IPS-18c (cell line): ENCODE results near the gene ADISSP.
A peak's percentile ranks its signal among the peaks of the same experiment; 100 is the strongest.

Experiments used
- H3K4me3 ChIP-seq: 2 replicates; pipeline ENCODE4 v1.7.0; 2013; ENCODE audit warnings: low read depth, mild to moderate bottlenecking, low read length, moderate library complexity; ENCODE audit not compliant: insufficient read depth
- H3K9me3 ChIP-seq: one replicate; pipeline ENCODE4 v1.6.1; 2013; ENCODE audit warnings: mild to moderate bottlenecking, low read length, moderate library complexity; ENCODE audit not compliant: control insufficient read depth, insufficient read depth

The ADISSP gene

DNA sequence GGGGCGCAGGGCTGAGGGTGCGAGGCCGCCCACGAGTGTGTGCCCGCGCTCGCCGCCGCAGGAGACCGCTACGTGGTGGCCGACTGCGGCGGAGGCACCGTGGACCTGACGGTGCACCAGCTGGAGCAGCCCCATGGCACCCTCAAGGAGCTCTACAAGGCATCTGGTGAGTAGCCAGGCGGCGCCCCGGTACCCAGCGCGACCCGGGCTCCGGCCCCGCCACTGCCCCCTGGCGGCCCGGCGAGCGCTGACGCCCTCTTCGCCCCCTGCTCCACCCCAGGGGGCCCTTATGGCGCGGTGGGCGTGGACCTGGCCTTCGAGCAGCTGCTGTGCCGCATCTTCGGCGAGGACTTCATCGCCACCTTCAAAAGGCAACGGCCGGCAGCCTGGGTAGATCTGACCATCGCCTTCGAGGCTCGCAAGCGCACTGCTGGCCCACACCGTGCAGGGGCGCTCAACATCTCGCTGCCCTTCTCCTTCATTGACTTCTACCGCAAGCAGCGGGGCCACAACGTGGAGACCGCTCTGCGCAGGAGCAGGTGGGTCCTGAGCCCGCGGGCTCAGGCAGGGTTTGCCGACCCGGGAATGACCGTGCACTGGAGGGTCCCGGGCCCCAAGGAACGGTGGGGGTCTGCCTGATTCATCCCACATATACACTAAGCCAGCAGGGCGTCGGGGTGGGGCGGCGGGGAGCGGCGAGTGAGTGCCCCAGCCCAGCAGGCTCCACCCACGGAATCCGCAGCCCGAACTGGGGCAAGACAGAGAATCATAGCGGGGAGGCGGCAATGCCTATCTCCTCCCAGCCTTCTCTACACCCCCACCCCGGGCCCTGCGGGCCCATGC lies 17.6 kb downstream of the ADISSP start:
- H3K9me3 ChIP-seq = peaks cover 2% of the 10 kb centered on the region
- H3K4me3 ChIP-seq = peak overlapping the region; percentile 57

DNA sequence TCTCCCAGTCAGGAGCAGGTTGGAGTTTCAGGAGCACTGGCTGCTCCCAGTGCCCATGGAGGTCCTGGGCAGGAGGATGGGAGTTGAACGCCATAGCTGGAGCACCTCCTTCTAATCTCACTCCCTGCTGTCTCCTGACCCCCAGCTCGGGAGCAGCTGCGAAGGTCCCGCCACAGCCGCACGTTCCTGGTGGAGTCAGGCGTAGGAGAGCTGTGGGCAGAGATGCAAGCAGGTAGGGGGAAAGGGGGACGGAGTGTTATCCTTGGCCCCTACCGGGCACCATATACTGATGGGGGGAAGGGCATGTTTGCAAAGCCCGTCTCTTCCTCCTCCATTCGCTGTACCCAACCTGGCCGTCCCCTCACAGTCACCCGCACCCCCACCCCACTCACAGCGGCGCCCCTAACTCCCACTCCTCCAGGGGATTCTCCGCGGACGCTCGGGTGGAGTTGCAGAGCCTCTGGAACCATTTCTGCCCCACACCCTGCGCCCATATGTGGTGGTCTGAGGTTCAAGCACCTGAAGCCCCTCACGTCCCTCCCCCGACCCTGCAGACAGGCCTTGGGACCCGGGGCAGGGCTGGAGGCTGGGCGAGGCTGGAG lies 18.4 kb downstream of the ADISSP start:
- peak overlapping the region; percentile 57 for H3K4me3 ChIP-seq
- peaks cover 2% of the 10 kb centered on the region for H3K9me3 ChIP-seq

DNA sequence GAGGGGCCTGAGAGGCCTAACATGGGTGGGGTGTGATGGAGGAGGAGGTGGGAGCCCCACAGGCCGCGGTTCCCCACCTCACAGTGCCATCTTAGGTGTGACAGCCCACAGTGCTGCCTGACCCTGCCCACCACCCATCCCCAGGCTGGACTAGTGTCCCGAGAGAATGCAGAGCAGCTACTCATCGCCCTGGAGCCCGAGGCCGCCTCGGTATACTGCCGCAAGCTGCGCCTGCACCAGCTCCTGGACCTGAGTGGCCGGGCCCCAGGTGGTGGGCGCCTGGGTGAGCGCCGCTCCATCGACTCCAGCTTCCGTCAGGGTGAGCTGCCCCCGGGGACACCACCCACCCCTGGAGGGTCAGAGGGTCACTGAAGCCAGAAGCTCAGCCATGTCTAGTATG lies 19.5 kb downstream of the ADISSP start:
- H3K4me3 ChIP-seq = no peak overlapping the region
- peaks cover 2% of the 10 kb centered on the region for H3K9me3 ChIP-seq

DNA sequence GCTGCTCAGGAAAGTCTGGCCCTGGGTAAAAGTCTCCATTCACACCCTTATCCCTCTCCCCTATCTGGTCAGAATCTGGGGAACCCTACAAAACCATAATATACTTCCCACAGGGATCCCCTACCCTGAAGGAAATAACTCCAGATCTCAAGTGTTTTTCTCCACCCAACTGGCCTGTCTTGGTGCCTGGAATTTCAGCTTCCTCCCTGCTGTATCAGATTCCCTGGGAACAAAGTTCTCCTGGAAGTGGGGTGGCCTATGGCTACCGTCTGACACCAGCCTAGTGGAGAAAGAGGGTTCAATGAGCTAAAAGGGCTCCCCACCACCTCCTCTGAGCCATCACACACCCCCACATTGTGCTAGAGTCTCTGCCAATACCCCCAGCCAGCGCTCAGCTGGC lies 20.1 kb downstream of the ADISSP start:
- no peak overlapping the region for H3K4me3 ChIP-seq
- peaks cover 3% of the 10 kb centered on the region for H3K9me3 ChIP-seq

DNA sequence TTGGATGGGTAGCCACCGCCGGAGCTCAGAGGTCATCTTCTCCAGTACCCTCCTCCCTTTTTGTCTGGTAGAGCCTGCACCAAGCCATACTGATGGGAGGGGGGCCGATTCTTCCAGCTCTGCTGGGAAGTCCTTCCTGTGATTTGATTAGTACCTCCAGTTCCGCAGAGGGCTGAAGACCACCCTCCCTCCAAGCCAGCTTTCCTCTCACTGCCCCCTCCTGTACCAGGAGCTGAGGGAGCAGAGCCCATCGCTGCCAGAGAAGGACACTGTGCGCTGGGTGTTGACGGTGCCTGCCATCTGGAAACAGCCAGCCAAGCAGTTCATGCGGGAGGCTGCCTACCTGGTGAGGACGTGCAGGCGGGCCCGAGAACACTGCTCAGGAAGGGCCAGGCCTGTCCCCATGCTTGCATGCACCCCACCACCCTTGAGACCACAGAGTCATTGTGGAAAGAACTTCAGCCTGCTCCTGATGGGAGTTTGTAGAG lies 21.8 kb downstream of the ADISSP start:
- Histone ChIP-seq H3K4me3 (peak overlapping the region; percentile 44), H3K9me3 (peaks cover 2% of the 10 kb centered on the region)

DNA sequence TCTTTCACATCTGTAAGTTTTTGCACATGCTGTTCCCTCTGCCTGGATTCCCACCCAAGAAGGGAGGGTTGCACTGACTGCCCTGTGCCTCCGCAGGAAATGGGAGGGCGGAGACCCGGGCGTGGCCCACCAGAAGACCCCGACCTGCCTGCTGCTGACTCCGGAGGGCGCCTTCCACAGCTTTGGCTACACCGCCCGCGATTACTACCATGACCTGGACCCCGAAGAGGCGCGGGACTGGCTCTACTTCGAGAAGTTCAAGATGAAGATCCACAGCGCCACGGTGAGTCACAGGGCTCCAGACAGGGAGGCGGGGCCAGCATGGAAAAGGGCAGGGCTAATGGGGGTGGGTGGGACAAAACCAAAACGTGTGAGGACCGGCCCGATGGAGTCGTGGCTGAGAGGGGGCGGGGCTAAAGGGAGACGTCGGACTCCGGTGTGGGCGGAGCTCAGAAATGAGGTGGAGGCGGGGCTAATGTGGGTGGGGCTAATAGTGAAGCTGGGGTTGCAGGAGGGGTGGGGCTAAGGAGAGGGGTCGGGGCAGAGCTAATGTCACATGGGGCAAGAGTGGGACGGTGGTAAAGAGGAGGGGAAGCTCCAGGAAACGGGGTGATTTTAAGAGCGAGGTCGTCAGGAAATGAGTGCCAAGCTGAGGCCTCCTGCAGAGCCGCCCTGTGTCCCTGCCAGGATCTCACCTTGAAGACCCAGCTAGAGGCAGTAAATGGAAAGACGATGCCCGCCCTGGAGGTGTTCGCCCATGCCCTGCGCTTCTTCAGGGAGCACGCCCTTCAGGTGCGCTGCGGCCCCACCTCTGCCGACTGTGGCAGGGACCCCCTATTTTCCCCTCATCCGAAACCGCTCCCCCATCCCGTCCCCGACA lies 22.5 kb downstream of the ADISSP start:
- Histone ChIP-seq H3K9me3 (peaks cover 2% of the 10 kb centered on the region), H3K4me3 (peak overlapping the region; percentile 69)

DNA sequence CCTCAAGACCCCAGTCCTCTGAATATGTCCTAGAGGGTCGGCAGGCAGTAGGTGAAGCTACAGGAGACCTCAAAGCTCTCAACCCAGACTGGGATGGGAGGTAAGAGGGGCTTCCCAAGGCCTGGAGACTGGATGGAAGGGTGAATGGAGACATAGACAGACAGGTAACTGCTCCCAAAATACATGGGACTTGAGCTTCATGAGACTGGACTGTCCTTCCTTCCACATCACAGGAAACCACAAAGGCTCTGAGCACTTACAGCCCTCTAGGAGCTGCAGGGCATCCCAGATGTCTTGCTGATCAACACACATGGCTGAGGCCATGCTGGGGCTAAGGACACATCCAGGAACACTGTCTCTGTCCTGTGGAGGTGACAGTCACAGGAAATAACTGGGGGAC lies 23.5 kb downstream of the ADISSP start:
- no peak overlapping the region for H3K4me3 ChIP-seq
- H3K9me3 ChIP-seq = peaks cover 2% of the 10 kb centered on the region

DNA sequence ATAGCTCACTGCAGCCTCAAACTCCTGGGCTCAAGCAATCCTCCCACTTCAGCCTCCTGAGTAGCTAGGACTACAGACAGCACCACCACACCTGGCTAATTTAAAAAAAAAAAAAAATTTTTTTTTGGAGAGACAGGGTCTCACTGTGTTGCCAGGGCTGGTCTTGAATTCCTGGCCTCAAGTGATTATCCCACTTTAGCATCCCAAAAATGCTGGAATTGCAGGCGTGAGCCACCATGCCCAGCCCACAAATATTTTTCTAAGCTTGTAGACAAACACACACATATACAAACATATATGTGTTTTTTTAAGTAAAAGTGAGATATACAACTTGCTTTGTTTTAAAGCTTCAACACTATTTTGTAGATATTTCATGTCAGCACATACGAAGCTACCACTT lies 24.3 kb downstream of the ADISSP start:
- peaks cover 2% of the 10 kb centered on the region for H3K9me3 ChIP-seq
- no peak overlapping the region for H3K4me3 ChIP-seq

DNA sequence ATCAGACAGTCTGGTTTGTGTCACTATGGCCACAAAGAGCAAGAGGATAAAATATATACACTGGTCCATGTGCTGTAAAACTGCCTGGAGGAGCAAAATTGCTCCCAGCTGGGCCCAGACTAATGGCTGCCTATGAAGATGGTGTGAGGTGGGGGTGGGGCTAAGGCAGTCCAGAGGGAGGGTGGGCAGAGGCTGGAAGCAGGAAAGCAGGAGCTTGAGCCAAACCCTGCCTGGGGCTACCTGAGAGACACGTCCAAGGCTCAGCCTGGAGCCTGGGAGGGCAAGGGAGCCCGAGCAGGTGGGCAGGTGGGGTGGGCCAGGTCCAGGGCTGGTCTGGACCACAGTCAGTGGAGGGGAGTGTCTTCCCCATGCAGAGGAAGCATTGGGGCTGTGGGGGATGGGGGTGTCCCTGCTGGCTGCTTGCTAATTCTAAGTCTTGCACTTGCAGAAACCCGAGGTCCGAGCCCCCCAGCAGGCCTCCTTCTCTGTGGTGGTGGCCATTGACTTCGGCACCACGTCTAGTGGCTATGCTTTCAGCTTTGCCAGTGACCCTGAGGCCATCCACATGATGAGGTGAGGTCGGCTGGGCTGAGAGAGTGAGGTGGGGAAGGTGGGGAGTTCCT lies 25.6 kb downstream of the ADISSP start:
- peaks cover 2% of the 10 kb centered on the region for H3K9me3 ChIP-seq
- H3K4me3 ChIP-seq = no peak overlapping the region

DNA sequence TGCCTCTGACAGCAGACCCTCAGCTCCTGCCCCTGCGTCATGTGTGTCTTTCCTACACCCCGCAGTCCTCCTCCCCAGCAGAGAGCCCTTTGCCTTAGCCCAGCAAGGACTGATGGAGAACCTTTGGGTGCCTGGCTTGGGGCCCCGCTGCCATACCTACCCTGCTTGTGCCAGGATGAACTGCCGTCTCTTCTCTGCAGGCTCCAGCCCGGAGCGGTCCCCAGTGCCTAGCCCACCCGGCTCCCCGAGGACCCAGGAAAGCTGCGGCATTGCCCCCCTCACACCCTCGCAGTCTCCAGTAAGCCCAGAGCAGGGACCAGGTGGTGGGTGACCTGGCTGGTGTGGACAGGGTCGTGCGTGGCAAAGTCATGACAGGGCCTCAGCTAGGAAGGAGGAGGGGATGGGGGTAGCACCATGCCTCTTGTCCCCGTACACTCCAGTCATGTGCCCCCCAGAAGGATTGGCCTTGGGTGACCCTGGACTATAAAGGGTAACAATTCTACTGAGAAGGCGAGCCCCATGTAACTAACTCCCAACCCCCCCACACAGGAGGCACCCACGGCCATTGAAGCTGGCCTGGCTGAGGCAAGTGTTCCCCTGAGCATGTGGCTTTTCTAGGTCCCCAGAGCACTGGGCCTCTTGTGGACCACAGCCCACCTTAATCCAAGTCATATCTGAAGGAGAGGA lies 26.8 kb downstream of the ADISSP start:
- Histone ChIP-seq H3K4me3 (no peak overlapping the region), H3K9me3 (peaks cover 2% of the 10 kb centered on the region)

DNA sequence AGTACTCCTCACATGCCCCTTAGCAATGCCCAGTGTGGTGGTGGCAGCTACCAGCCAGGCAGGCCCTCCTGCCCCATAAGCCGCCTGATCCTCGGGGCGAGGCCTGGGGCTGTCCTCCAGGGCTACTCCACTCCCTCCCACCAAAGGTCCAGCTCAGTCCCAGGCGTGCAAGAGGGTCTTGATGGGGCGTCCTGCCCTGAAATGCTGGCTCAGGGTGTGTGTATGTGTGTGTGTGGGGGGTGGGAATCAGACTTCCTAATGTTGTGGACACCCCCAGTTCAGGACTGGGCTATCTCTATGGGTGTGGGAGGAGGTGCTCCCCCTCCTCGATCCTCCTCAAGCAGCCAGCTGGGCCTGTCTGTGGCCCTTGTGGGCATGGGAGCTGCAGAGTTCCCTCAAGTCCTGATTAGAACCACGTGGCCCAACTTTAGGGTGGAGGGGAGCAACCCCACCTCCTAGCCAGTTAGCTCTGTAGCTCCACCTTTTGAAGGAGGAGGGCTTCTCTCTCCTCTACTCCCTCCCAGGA lies 27.6 kb downstream of the ADISSP start:
- no peak overlapping the region for H3K4me3 ChIP-seq
- peaks cover 2% of the 10 kb centered on the region for H3K9me3 ChIP-seq

DNA sequence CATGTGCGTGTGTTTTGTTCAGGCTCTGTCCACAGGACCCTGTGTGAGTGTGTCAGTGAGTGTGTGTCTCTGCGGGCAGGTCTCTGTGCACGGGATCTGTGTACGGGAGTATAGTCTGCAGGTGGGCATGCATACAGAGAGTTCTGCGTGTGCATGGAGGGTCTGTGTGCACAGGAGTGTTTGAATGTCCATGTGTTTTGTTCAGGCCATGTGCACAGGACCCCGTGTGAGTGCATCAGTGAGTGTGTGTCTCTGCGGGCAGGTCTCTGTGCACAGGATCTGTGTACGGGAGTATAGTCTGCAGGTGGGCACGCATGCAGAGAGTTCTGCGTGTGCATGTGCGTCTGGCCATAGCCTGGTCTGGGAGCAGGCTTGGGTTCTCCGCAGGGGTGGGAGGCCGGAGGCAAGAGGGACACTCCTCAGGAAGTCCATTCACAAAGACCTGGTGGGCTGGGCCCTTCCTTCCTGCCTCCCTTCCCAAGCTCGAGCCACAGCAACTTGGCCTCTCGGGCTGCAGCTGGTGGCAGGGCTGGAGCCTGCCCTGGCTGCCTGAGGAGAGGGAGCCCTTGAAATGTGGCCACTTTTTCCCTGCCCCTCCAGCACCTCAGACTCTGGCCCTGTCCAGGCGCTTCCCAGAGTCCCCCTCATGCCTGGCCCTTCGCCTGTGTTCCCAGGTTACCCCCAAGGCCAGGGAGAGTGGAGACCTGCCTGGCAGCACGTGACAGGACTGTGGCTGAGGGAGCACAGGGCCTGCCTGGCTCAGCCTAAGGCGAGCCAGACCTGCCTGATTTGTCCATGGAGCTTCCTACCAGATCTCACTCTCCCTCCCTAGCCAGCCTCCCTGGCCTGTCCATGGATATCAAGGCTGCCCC lies 28.3 kb downstream of the ADISSP start:
- no peak overlapping the region for H3K4me3 ChIP-seq
- peaks cover 2% of the 10 kb centered on the region for H3K9me3 ChIP-seq

DNA sequence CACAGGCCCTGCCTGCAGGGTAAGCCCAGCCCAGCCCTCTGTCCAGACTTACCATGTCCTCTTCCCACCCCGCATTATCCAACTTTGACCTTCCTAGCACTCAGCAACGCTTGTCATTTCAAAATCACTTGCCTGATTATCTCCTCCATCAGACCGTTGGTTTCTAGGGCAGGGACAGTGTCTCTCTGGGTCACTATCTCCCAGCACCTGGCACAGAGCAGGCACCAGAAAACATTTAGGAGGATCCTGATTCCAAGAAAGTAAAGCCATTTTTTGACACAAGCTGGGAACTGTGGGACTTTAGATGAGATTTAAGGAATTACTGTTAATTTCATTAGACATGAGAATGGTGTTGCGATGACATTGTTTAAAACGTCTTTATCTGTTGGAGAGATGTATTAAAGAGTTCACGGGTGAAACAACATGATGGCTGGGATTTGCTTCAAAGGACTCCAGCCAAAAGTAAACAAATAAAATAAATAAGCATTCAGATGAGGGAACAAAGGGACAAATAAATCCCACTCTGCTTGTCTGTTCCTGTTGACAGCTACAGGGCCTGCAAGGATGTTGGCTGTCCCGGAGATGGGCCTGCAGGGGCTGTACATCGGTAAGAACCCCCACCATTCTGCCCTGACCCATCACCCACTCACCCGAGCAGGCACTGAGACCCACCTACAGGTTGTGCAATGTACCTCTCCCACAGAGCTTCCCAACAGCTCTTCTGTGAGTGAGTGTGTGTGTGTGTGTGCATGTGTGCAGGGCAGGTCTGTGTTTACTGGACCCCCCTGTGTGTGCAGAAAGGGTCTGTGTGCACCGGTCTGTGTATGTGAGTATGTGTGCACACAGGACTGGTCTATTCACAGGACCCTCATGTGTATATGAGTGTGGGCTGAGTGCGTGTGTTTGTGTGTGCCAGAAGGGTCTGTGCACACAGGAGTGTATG lies 29.2 kb downstream of the ADISSP start:
- Histone ChIP-seq H3K9me3 (peaks cover 2% of the 10 kb centered on the region), H3K4me3 (no peak overlapping the region)

DNA sequence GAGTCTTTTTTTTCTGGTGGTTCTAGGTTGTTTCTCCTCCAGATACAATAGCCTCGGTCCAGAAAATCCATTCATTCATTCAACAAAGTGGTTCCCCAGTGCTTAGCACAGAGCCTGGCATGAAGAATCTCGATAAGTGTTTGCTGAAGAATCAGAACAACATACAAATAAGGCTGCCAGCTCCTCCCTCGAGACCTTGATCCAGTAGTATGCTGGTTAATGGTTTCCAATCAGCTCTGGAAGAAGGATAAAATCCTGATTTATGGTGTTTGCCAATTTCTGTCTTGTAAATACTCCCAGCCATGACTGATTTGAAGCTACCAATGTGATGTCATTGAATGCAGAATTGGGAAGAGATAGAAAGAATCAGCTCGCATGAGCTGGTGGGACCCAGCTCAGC lies 31.8 kb downstream of the ADISSP start:
- no peaks in the 10 kb centered on the region for H3K9me3 ChIP-seq

More for the DNA sequence above, 31.8 kb downstream of the ADISSP start:
- H3K4me3 ChIP-seq = no peak overlapping the region
